ENCODE results near the gene COL6A1. TPM values are rescaled to one million over a fixed set of nuclear protein-coding genes. Genes with fewer than 3 reads are reported as not detected.

The COL6A1 gene
- polyA plus RNA-seq, 1 donor from 2014 or later = 29.4 TPM

GRCh38 chr21:46021398-46021797 is 39.8 kb downstream of the COL6A1 start:
- Histone ChIP-seq H3K9me3 (ENCODE audit: low read length) (no peaks in the 10 kb centered on the region), H3K9ac (ENCODE audit: low read length) (no peak overlapping the region), H3K79me2 (replicated peaks; ENCODE audit: insufficient read depth, low read length) (no peaks in the 10 kb centered on the region), H3K27ac (ENCODE audit: low read length) (no peak overlapping the region), H3K9me2 (ENCODE audit: insufficient read depth, low read length) (no peaks in the 10 kb centered on the region), H2AFZ (ENCODE audit: low read depth, low read length) (no peak overlapping the region), H4K20me1 (ENCODE audit: insufficient read depth) (no peaks in the 10 kb centered on the region), H3K36me3 (ENCODE audit: insufficient read depth, low read length) (no peaks in the 10 kb centered on the region), H3K27me3 (ENCODE audit: insufficient read depth, low read depth, low read length) (no peaks in the 10 kb centered on the region), H3K4me2 (ENCODE audit: low read length) (no peak overlapping the region), H3K4me3 (ENCODE audit: low read length) (no peak overlapping the region), H3F3A (ENCODE audit: insufficient read depth, low read length, poor library complexity, severe bottlenecking) (no peaks in the 10 kb centered on the region)
- TF ChIP-seq SMC3 (conservative IDR thresholded peaks at IDR 0.05; ENCODE audit: poor library complexity) = no peak
- no peak for TF ChIP-seq EP300 (conservative IDR thresholded peaks at IDR 0.05; ENCODE audit: poor library complexity, severe bottlenecking)
- TF ChIP-seq EZH2 (IDR thresholded peaks at IDR 0.05; ENCODE audit: borderline replicate concordance, insufficient read depth, low read length, poor library complexity, severe bottlenecking) = no peak
- no peak for TF ChIP-seq RAD21 (conservative IDR thresholded peaks at IDR 0.05)
- TF ChIP-seq POLR2AphosphoS5 (IDR thresholded peaks at IDR 0.05) = no peak

GRCh38 chr21:46021978-46022544 is 40.5 kb downstream of the COL6A1 start:
- H3K9me2 ChIP-seq (ENCODE audit: insufficient read depth, low read length) = no peaks in the 10 kb centered on the region
- H3K9ac ChIP-seq (ENCODE audit: low read length) = no peak overlapping the region
- H3K79me2 ChIP-seq (replicated peaks; ENCODE audit: insufficient read depth, low read length) = no peaks in the 10 kb centered on the region
- no peaks in the 10 kb centered on the region for H3K9me3 ChIP-seq (ENCODE audit: low read length)
- no peak overlapping the region for H3K27ac ChIP-seq (ENCODE audit: low read length)
- no peaks in the 10 kb centered on the region for H3K36me3 ChIP-seq (ENCODE audit: insufficient read depth, low read length)
- no peak overlapping the region for H3K4me2 ChIP-seq (ENCODE audit: low read length)
- TF ChIP-seq EP300 (conservative IDR thresholded peaks at IDR 0.05; ENCODE audit: poor library complexity, severe bottlenecking) = no peak
- TF ChIP-seq, protein P1, sequence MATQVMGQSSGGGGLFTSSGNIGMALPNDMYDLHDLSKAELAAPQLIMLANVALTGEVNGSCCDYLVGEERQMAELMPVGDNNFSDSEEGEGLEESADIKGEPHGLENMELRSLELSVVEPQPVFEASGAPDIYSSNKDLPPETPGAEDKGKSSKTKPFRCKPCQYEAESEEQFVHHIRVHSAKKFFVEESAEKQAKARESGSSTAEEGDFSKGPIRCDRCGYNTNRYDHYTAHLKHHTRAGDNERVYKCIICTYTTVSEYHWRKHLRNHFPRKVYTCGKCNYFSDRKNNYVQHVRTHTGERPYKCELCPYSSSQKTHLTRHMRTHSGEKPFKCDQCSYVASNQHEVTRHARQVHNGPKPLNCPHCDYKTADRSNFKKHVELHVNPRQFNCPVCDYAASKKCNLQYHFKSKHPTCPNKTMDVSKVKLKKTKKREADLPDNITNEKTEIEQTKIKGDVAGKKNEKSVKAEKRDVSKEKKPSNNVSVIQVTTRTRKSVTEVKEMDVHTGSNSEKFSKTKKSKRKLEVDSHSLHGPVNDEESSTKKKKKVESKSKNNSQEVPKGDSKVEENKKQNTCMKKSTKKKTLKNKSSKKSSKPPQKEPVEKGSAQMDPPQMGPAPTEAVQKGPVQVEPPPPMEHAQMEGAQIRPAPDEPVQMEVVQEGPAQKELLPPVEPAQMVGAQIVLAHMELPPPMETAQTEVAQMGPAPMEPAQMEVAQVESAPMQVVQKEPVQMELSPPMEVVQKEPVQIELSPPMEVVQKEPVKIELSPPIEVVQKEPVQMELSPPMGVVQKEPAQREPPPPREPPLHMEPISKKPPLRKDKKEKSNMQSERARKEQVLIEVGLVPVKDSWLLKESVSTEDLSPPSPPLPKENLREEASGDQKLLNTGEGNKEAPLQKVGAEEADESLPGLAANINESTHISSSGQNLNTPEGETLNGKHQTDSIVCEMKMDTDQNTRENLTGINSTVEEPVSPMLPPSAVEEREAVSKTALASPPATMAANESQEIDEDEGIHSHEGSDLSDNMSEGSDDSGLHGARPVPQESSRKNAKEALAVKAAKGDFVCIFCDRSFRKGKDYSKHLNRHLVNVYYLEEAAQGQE (IDR thresholded peaks at IDR 0.05; ENCODE audit: borderline replicate concordance) = no peak
- TF ChIP-seq RAD21 (conservative IDR thresholded peaks at IDR 0.05) = no peak
- TF ChIP-seq, protein P2, sequence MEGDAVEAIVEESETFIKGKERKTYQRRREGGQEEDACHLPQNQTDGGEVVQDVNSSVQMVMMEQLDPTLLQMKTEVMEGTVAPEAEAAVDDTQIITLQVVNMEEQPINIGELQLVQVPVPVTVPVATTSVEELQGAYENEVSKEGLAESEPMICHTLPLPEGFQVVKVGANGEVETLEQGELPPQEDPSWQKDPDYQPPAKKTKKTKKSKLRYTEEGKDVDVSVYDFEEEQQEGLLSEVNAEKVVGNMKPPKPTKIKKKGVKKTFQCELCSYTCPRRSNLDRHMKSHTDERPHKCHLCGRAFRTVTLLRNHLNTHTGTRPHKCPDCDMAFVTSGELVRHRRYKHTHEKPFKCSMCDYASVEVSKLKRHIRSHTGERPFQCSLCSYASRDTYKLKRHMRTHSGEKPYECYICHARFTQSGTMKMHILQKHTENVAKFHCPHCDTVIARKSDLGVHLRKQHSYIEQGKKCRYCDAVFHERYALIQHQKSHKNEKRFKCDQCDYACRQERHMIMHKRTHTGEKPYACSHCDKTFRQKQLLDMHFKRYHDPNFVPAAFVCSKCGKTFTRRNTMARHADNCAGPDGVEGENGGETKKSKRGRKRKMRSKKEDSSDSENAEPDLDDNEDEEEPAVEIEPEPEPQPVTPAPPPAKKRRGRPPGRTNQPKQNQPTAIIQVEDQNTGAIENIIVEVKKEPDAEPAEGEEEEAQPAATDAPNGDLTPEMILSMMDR (IDR thresholded peaks at IDR 0.05; ENCODE audit: poor library complexity, severe bottlenecking) = no peak
- no peak for TF ChIP-seq TAF1 (IDR thresholded peaks at IDR 0.05; ENCODE audit: low read depth)
- no peak for TF ChIP-seq EZH2 (IDR thresholded peaks at IDR 0.05; ENCODE audit: borderline replicate concordance, insufficient read depth, low read length, poor library complexity, severe bottlenecking)
- TF ChIP-seq MXI1 (conservative IDR thresholded peaks at IDR 0.05; ENCODE audit: poor library complexity, severe bottlenecking) = no peak
- no peak for TF ChIP-seq SMC3 (conservative IDR thresholded peaks at IDR 0.05; ENCODE audit: poor library complexity)
- TF ChIP-seq POLR2AphosphoS5 (IDR thresholded peaks at IDR 0.05) = no peak
- H4K20me1 ChIP-seq (ENCODE audit: insufficient read depth) = no peaks in the 10 kb centered on the region
- no peak overlapping the region for H2AFZ ChIP-seq (ENCODE audit: low read depth, low read length)
- no peak overlapping the region for H3K4me3 ChIP-seq (ENCODE audit: low read length)
- no peaks in the 10 kb centered on the region for H3K27me3 ChIP-seq (ENCODE audit: insufficient read depth, low read depth, low read length)
- no peaks in the 10 kb centered on the region for H3F3A ChIP-seq (ENCODE audit: insufficient read depth, low read length, poor library complexity, severe bottlenecking)

All from neural cell (in vitro differentiated cells).